ENCODE results near the gene SLX9. TPM values are rescaled to one million over a fixed set of nuclear protein-coding genes. Genes with fewer than 3 reads are reported as not detected.
A peak's percentile ranks its signal among the peaks of the same experiment; 100 is the strongest.

Gene SLX9
- total RNA-seq, 2 experiments from 2014 or later, result 42.4 to 47.0 TPM

DNA sequence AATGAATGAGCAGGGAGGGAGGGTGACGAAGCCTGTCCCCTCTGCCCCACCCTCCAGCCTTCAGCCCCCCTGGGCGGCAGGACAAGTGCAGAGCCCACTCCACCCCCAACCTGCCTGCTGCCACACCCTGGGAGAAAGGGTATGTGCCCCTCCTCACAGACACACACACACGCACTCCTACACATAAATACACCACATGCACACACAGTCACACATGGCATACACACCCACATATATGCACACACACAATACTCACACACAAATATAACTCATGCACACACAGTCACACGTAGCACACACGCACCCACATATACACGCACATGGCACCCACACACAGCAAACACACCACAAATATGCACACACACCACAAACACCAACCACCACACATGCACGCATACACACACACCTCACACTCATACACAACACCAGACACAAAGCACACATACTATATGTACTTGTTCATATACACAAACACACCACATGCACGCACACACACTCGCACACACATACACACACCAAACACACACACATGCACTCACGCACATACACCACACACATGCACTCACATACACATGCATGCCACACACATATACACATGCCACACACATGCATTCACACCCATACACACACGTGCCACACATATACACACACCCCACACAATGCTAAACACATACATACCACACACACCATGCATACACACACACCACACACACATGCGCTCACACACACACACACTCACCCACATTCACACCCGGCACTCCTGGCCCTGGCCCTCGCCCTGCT lies 35.5 kb upstream of the SLX9 start:
- no peak for DNase-seq
- Mint-ChIP-seq H3K36me3 (ENCODE audit: low read depth) (peaks cover 81% of the 10 kb centered on the region), H3K27me3 (no peaks in the 10 kb centered on the region), H3K4me1 (peaks cover 18% of the 10 kb centered on the region), H3K9me3 (peaks cover 2% of the 10 kb centered on the region), H3K4me3 (no peak overlapping the region), H3K27ac (no peak overlapping the region)
- POLR2A ChIA-PET, result no interaction called here
- CTCF ChIA-PET, result no interaction called here

DNA sequence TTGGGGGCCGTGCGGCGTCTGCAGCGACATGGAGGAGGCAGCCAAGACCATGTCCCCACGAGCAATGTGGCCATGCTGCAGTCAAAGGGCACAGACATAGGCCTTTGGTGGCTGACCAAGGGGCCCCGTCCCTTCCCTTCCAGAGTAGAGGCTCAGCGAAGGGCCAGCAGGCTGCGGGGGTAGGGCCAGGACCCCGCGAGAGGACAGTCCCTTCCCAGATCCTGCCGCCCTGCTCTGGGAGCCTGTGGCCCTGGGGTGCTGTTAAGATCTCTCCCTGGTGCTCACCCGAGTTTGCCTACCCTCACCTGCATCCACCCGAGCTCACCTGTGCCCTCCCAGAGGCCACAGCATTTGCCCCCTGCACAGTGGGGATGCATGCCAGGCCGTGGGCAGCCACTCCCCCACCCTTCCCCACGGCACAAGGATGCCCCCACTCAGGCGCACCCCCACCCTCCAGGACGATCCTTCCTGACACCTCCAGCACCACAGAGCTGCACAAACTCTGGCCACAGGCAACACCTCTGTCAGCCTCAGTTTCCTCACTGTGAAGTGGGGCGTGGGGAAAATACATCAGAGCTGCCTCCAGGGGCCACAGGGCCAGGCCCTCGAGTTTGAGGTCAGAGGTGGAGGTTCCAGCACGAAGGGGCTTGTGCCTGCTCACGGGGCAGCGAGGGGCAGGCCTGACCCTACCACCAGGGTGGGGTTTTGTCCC lies 34.7 kb upstream of the SLX9 start:
- DNase-seq, result no peak
- H3K9me3 Mint-ChIP-seq, result peaks cover 2% of the 10 kb centered on the region
- no peak overlapping the region for H3K27ac Mint-ChIP-seq
- peaks cover 83% of the 10 kb centered on the region for H3K36me3 Mint-ChIP-seq (ENCODE audit: low read depth)
- no peaks in the 10 kb centered on the region for H3K27me3 Mint-ChIP-seq
- no peak overlapping the region for H3K4me3 Mint-ChIP-seq
- peaks cover 24% of the 10 kb centered on the region for H3K4me1 Mint-ChIP-seq
- POLR2A ChIA-PET, result interaction anchor here (2.6 kb wide), 1 partner anchor 8 kb away, joined by 14 read pairs; no protein-coding TSS in a partner anchor
- CTCF ChIA-PET, result no interaction called here

DNA sequence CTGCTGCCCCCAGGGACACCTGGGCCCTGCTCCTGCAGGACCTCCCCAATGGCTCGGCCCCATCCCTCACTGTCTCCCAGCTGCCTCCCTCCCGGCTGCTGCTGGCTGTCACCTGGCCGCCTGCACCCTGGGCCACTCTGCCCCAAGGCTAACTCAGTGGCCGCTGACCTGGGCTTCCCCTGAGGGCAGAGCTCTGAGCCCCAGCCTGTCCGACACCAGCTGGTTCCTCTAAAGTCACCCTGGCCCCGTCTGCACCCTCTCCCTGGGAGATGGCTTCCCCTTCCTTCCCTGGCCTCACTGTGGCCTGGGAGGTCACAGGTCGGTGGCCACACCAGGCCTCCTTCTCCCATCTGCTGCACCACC lies 34.1 kb upstream of the SLX9 start:
- ChIA-PET CTCF (no interaction called here), POLR2A (interaction anchor here (1.0 to 2.6 kb wide), 2 partner anchors 9 to 21 kb away, joined by 3 to 14 read pairs; no protein-coding TSS in a partner anchor)
- Mint-ChIP-seq H3K36me3 (ENCODE audit: low read depth) (peaks cover 81% of the 10 kb centered on the region), H3K27ac (no peak overlapping the region), H3K4me1 (peaks cover 28% of the 10 kb centered on the region), H3K27me3 (no peaks in the 10 kb centered on the region), H3K4me3 (no peak overlapping the region), H3K9me3 (peaks cover 2% of the 10 kb centered on the region)
- DNase-seq, result no peak

DNA sequence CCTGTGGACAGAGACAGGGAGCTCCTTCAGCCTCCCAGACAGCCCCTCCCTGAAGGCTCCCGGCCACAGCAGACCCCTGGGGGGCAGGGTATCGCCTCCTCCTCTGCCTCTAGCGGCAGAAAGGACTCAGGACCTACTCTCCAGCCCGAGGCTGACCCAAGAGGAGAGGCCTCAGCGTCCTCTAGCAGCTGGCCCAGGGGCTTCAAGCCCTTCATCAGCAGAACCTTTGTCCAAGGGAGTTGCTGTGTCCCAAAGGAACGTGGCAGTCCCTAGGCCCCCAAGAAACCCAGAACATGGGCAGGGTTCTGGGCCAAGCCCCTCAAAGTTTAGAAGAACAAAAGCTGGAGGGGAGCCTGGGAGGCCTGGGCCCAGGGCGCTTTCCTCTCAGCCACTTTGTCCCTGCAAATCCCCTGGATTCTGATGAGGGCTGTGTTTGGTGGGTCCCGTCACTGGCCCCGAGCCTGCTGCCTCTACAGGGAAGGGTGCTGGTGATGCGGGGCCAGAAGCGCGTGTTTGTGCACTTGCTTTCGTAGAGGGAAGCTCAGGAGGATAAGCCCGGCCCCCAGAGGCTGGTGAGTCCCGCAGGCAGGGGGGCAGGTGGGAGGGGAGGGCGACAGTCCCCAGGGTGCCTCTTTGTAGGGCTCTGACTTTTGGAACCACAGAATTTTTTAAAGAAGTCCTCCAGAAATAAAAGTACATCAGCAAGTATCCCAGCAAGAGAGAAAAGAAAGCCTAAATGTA lies 32.4 kb upstream of the SLX9 start:
- POLR2A ChIA-PET, result interaction anchor here (1.4 to 2.6 kb wide), 2 partner anchors 10 to 12 kb away, joined by 3 to 14 read pairs; no protein-coding TSS in a partner anchor
- no peak for DNase-seq
- H3K27me3 Mint-ChIP-seq, result no peaks in the 10 kb centered on the region
- CTCF ChIA-PET, result no interaction called here
- peaks cover 45% of the 10 kb centered on the region for H3K4me1 Mint-ChIP-seq
- peaks cover 2% of the 10 kb centered on the region for H3K9me3 Mint-ChIP-seq
- no peak overlapping the region for H3K4me3 Mint-ChIP-seq
- peaks cover 81% of the 10 kb centered on the region for H3K36me3 Mint-ChIP-seq (ENCODE audit: low read depth)
- no peak overlapping the region for H3K27ac Mint-ChIP-seq

DNA sequence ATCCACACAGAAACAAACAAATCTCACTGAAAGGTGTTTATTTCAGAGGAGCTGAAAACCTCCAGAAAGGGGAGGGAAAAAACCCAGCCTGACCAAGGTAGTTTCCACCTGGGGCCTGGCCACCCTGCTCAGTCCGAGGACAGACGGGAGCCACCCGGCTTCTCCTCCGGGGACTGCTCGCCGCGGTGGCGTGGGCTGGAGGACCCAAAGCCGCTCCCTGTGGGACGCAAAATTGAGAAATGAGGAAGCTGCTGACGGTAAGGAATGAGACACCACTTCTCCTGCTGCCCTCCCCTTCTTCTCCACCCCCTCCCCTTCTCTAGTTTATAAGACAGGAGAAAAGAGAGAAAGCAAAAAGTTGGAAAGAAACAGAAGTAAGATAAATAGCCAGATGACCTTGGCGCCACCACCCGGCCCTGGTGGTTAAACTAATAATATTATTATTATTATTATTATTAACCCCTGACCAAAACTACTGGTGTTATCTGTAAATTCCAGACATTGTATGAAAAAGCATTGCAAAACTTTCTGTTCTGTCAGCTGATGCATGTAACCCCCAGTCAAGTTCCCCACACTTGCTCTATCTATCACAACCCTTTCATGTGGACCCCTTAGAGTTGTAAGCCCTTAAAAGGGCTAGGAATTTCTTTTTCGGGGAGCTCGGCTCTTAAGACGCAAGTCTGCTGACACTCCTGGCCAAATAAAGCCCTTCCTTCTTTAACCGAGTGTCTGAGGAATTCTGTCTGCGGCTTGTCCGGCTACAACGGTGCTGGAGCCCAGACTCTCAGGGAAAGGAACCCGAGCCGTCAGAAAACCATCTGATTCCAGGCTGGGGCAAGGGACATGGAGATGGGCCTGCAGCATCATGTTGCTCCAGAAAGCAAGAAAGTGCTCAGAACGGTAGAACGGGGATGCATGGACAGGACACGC lies 31.6 kb upstream of the SLX9 start:
- POLR2A ChIA-PET, result interaction anchor here (1.4 to 2.6 kb wide), 2 partner anchors 11 kb away, joined by 3 to 14 read pairs; no protein-coding TSS in a partner anchor
- peaks cover 2% of the 10 kb centered on the region for H3K9me3 Mint-ChIP-seq
- H3K27ac Mint-ChIP-seq, result no peak overlapping the region
- peaks cover 48% of the 10 kb centered on the region for H3K4me1 Mint-ChIP-seq
- DNase-seq, result no peak
- peaks cover 73% of the 10 kb centered on the region for H3K36me3 Mint-ChIP-seq (ENCODE audit: low read depth)
- H3K27me3 Mint-ChIP-seq, result no peaks in the 10 kb centered on the region
- H3K4me3 Mint-ChIP-seq, result no peak overlapping the region
- CTCF ChIA-PET, result no interaction called here

DNA sequence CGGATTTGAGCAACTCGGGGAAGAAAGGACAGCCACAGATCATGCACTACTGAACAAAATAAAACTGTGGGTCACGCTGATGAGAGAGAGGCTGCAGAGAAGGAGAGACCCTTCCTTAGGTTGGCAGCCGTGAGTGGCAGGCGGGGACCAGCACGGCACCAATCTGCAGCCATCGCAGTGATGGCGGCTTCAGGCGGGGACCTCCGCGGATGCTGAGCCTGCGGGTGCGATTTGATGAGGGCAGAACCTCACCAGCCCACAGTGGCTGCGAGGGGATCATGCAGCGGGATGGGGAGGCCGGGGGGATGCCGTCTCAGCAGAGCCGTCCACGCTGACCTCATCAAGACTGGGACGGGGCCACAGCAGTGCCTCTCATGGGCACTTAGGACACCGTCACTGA lies 30.9 kb upstream of the SLX9 start:
- Mint-ChIP-seq H3K27me3 (no peaks in the 10 kb centered on the region), H3K9me3 (peaks cover 2% of the 10 kb centered on the region), H3K27ac (peak overlapping the region; percentile 64), H3K36me3 (ENCODE audit: low read depth) (peaks cover 66% of the 10 kb centered on the region), H3K4me3 (no peak overlapping the region), H3K4me1 (peaks cover 53% of the 10 kb centered on the region)
- ChIA-PET CTCF (no interaction called here), POLR2A (no interaction called here)
- no peak for DNase-seq

DNA sequence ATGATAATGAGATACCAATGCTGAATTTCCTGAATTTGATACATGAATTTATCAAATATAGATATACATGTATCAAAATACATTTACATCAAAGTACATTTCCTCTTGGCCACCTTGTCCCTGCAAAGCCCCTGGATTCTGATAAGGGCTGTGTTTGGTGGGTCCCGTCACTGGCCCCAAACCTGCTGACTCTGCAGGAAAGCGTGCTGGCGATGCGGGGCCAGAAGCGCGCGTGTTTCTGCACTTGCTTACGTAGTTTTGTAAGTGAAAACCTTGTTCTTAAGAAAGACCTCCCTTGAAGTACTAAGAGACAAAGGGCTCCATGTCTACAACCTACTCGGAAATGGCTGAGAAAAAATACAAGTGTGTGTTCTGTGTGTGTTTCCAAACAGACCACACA lies 30.1 kb upstream of the SLX9 start:
- H3K4me3 Mint-ChIP-seq, result no peak overlapping the region
- ChIA-PET POLR2A (interaction anchor here (5.6 kb wide), 1 partner anchor 13 kb away, joined by 38 read pairs; no protein-coding TSS in a partner anchor), CTCF (interaction anchor here (2.2 kb wide), 1 partner anchor 12 kb away, joined by 8 read pairs; no protein-coding TSS in a partner anchor)
- H3K27me3 Mint-ChIP-seq, result no peaks in the 10 kb centered on the region
- DNase-seq, result no peak
- peaks cover 56% of the 10 kb centered on the region for H3K4me1 Mint-ChIP-seq
- H3K9me3 Mint-ChIP-seq, result no peaks in the 10 kb centered on the region
- H3K36me3 Mint-ChIP-seq (ENCODE audit: low read depth), result peaks cover 64% of the 10 kb centered on the region
- H3K27ac Mint-ChIP-seq, result peak overlapping the region; percentile 64

DNA sequence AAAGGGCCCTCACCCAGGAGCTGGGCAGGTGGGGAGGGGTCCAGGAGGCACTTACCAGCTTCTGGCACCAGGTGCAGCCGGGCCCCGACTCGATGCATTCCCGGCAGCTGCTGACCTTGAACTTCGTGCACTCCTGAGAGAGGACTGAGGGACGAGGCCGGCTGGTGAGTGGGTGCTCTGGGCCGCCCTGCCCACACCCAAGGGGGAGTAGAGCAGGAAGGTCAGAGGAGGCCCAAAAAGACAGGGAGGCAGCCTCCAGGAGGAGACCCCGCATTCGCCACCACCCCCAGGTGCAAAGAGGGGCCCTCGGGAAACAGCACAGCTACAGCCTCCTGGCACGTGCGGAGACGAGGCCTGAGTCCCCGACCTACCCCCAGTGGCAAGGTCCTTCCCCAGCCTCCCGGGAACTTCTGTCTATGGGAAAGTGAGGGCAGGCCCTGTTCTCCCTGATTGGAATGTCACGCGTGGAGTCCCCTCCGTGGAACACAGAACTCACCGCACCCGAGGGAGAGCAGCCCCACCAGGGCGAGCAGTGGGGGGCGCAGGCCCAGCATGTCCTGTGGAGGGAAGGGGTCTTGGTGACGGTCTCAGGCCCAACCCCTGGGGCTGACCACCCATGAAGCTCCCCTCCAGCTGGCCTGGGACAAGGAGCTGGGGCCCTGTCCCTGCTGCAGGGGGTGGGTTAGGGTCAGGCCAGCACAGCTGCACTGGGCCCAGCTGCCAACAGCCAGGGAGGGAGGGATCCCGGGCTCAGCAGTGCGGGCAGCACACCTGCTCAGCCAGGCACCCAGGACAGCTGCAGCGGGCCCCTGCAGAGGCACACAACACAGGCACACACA lies 29.4 kb upstream of the SLX9 start:
- ChIA-PET POLR2A (interaction anchor here (1.5 to 5.6 kb wide), 5 partner anchors 9 to 109 kb away, joined by 3 to 38 read pairs (median 8); partner anchors contain the start of genes ITGB2, PTTG1IP and UBE2G2), CTCF (interaction anchor here (1.4 to 2.3 kb wide), 3 partner anchors 13 to 17 kb away, joined by 4 to 8 read pairs (median 8); no protein-coding TSS in a partner anchor)
- no peak overlapping the region for H3K4me3 Mint-ChIP-seq
- peak overlapping the region; percentile 89 for H3K27ac Mint-ChIP-seq
- no peak for DNase-seq
- peaks cover 63% of the 10 kb centered on the region for H3K4me1 Mint-ChIP-seq
- peaks cover 65% of the 10 kb centered on the region for H3K36me3 Mint-ChIP-seq (ENCODE audit: low read depth)
- H3K9me3 Mint-ChIP-seq, result no peaks in the 10 kb centered on the region
- no peaks in the 10 kb centered on the region for H3K27me3 Mint-ChIP-seq

DNA sequence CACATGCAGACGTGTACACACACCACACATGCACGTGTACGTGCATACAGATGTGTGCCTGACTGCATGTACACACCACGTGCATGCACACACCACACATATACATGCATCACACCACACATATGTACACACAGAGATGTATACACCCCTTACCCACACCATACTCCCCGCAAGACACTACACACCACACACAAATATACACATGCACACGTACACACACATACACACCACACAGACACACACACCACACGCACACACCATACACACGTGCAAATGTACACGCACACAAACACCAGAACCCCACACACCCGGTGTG lies 28.8 kb upstream of the SLX9 start:
- H3K4me3 Mint-ChIP-seq, result peak overlapping the region; percentile 74
- peaks cover 69% of the 10 kb centered on the region for H3K4me1 Mint-ChIP-seq
- H3K27ac Mint-ChIP-seq, result peak overlapping the region; percentile 89
- peaks cover 67% of the 10 kb centered on the region for H3K36me3 Mint-ChIP-seq (ENCODE audit: low read depth)
- no peaks in the 10 kb centered on the region for H3K27me3 Mint-ChIP-seq
- no peak for DNase-seq
- H3K9me3 Mint-ChIP-seq, result no peaks in the 10 kb centered on the region
- ChIA-PET POLR2A (interaction anchor here (1.5 to 9.2 kb wide), 7 partner anchors 10 to 110 kb away, joined by 3 to 203 read pairs (median 8); partner anchors contain the start of genes ITGB2, PTTG1IP and UBE2G2), CTCF (interaction anchor here (1.4 to 2.3 kb wide), 4 partner anchors 13 to 111 kb away, joined by 4 to 8 read pairs (median 6); no protein-coding TSS in a partner anchor)

DNA sequence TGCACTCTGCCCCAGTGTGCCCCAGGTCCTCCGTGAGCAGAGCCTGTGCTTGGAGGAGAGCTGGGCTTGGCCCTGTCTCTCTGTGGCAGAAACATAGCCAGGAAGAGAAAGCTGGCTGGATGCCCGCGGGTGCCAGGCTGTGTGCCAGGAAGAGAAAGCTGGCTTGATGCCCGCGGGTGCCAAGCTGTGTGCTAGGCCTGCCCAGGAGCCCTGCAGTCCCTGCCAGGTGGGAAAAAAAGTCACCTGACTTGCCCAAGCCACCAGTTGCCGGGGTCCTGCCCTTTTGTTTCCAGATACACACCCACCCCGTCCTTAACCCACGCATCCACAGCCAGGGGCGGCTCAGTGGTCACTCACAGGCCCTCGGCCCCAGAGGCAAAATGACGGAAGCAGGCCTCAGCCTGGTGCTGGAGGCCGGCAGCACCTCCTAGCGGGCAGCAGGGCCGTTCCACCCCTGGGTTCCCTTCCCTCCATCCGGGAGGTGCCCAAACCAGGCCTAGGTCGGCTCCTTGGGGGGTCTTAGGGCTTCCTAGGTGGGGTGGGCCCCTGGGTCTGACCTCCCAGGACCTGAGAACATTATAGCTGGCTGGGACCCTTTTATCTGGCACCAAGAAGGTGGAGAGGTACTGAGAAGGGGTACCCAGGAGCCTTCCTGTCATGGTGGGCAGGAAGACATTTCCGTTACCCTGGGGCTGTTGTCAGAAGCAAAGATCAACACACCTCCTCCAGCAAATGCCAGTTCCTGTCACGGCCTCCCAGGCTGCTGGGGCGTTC lies 28.3 kb upstream of the SLX9 start:
- DNase-seq, result peak; percentile 79
- H3K36me3 Mint-ChIP-seq (ENCODE audit: low read depth), result peaks cover 65% of the 10 kb centered on the region
- peak overlapping the region; percentile 89 for H3K27ac Mint-ChIP-seq
- POLR2A ChIA-PET, result interaction anchor here (1.4 to 9.2 kb wide), 8 partner anchors 9 to 111 kb away, joined by 3 to 203 read pairs (median 7); partner anchors contain the start of genes ITGB2, PTTG1IP, SLX9 and UBE2G2
- H3K9me3 Mint-ChIP-seq, result no peaks in the 10 kb centered on the region
- H3K4me1 Mint-ChIP-seq, result peaks cover 70% of the 10 kb centered on the region
- peak overlapping the region; percentile 74 for H3K4me3 Mint-ChIP-seq
- CTCF ChIA-PET, result interaction anchor here (1.1 to 3.7 kb wide), 7 partner anchors 14 to 111 kb away, joined by 3 to 20 read pairs (median 5); partner anchors contain the start of gene SLX9
- H3K27me3 Mint-ChIP-seq, result no peaks in the 10 kb centered on the region

DNA sequence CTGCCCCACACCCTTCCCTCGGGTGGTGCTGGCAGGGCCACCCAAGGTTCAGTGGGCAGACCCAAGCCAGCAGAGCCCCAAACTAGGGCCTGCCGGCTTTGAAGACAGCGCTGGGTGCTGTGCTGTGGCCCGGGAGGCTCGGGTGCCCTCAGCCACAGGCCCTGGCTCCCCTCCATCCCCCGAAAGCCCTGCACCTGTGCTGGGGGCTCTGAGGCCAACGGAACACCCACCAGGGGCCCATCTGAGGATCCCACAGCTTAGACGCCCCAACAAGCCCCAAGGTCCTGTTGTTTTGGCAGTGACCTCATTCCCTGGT lies 27.7 kb upstream of the SLX9 start:
- H3K4me1 Mint-ChIP-seq, result peaks cover 75% of the 10 kb centered on the region
- POLR2A ChIA-PET, result interaction anchor here (1.4 to 9.2 kb wide), 9 partner anchors 9 to 111 kb away, joined by 3 to 203 read pairs (median 7); partner anchors contain the start of genes ITGB2, PTTG1IP, SLX9 and UBE2G2

More for the DNA sequence above, 27.7 kb upstream of the SLX9 start:
- DNase-seq, result no peak
- CTCF ChIA-PET, result interaction anchor here (1.1 to 3.7 kb wide), 7 partner anchors 14 to 112 kb away, joined by 3 to 20 read pairs (median 5); partner anchors contain the start of gene SLX9
- no peaks in the 10 kb centered on the region for H3K9me3 Mint-ChIP-seq
- peaks cover 66% of the 10 kb centered on the region for H3K36me3 Mint-ChIP-seq (ENCODE audit: low read depth)
- H3K27me3 Mint-ChIP-seq, result no peaks in the 10 kb centered on the region
- peak overlapping the region; percentile 74 for H3K4me3 Mint-ChIP-seq
- H3K27ac Mint-ChIP-seq, result peak overlapping the region; percentile 89

Data from activated CD4-positive, alpha-beta memory T cell treated with anti-CD3 and anti-CD28 coated beads, Interleukin-2, amount 10 ng/mL, durations not matched to agents 7 days and 5 days (primary cell).